NCI-H2171 (cell line): ENCODE data around the gene PRDM16.

ENCODE experiments used
- DNase-seq: peaks from one replicate; lab custom pipeline; 2025; lab: John Stamatoyannopoulos, UW

PRDM16 gene

GRCh38 chr1:3141129-3141528, 72.1 kb downstream of the PRDM16 start:
- DNase-seq, result no peak

- no peak for DNase-seq
Observed at GRCh38 chr1:3141836-3142235, 72.8 kb downstream of the PRDM16 start.

GRCh38 chr1:3142236-3142635, 73.2 kb downstream of the PRDM16 start:
- no peak for DNase-seq

GRCh38 chr1:3142751-3143150, 73.7 kb downstream of the PRDM16 start:
- DNase-seq, result no peak

- DNase-seq, result no peak
Observed at GRCh38 chr1:3145532-3146325, 76.7 kb downstream of the PRDM16 start.

- DNase-seq, result no peak
Observed at GRCh38 chr1:3146458-3146857, 77.5 kb downstream of the PRDM16 start.

- no peak for DNase-seq
Observed at GRCh38 chr1:3146907-3147306, 77.9 kb downstream of the PRDM16 start.

- no peak for DNase-seq
Observed at GRCh38 chr1:3148171-3148570, 79.2 kb downstream of the PRDM16 start.

GRCh38 chr1:3149277-3149676, 80.3 kb downstream of the PRDM16 start:
- DNase-seq, result no peak

- DNase-seq, result no peak
Observed at GRCh38 chr1:3151456-3151855, 82.5 kb downstream of the PRDM16 start.

GRCh38 chr1:3152143-3152542, 83.1 kb downstream of the PRDM16 start:
- no peak for DNase-seq

- no peak for DNase-seq
Observed at GRCh38 chr1:3153197-3153596, 84.2 kb downstream of the PRDM16 start.

GRCh38 chr1:3153902-3154795, 85.1 kb downstream of the PRDM16 start:
- DNase-seq, result no peak

- no peak for DNase-seq
Observed at GRCh38 chr1:3155056-3155925, 86.3 kb downstream of the PRDM16 start.

GRCh38 chr1:3155926-3156220, 86.9 kb downstream of the PRDM16 start:
- no peak for DNase-seq

- no peak for DNase-seq
Observed at GRCh38 chr1:3156936-3157335, 87.9 kb downstream of the PRDM16 start.

- no peak for DNase-seq
Observed at GRCh38 chr1:3158347-3158746, 89.3 kb downstream of the PRDM16 start.

GRCh38 chr1:3159121-3159520, 90.1 kb downstream of the PRDM16 start:
- no peak for DNase-seq

- DNase-seq, result no peak
Observed at GRCh38 chr1:3159996-3160395, 91.0 kb downstream of the PRDM16 start.

- no peak for DNase-seq
Observed at GRCh38 chr1:3160647-3161145, 91.7 kb downstream of the PRDM16 start.

- DNase-seq, result no peak
Observed at GRCh38 chr1:3161176-3161840, 92.3 kb downstream of the PRDM16 start.
